PC-3 (cell line): ENCODE measurements around the gene GLYATL2. TPM values are rescaled to one million over a fixed set of nuclear protein-coding genes. Genes with fewer than 3 reads are reported as not detected.

Experiments
- ATAC-seq: fragments of 200-7000 bp; cut with Tn5 transposase; 2 replicates; pipeline ENCODE4 v1.9.1; 2020; ENCODE audit warnings: mild to moderate bottlenecking, moderate library complexity
- BruUV-seq: library from RNA; stranded (reverse); fragments of 400-500 nt; replicated peaks from 2 replicates; lab custom pipeline; 2021; lab: Mats Ljungman, UMichigan
- CTCF ChIA-PET: fragments of 300-600 bp; sonication (Branson Sonifier 250); formaldehyde crosslinking; loops from one replicate; lab custom pipeline; 2022; ENCODE audit warnings: antibody characterized with exemption; lab: Charles Lee
- POLR2A ChIA-PET: fragments of 300-600 bp; sonication (Branson Sonifier 250); formaldehyde crosslinking; loops from one replicate; lab custom pipeline; 2022; ENCODE audit warnings: antibody characterized with exemption; ENCODE audit not compliant: unreplicated experiment; lab: Charles Lee
- DNase-seq: peaks from one replicate; pipeline ENCODE4 v3.0.0-alpha.2; 2015
- H2AFZ ChIP-seq: fragments of 300-600 bp; sonication (generic); 2 replicates; pipeline ENCODE4 v1.6.0; 2016; ENCODE audit warnings: antibody characterized with exemption, low read length
- H3F3A ChIP-seq: fragments of 300-600 bp; sonication (generic); one replicate; pipeline ENCODE4 v1.6.0; 2017; ENCODE audit warnings: antibody characterized with exemption, low read length, control low read depth, mild to moderate bottlenecking; ENCODE audit not compliant: unreplicated experiment
- H3K27ac ChIP-seq: fragments of 300-600 bp; sonication (generic); 2 replicates; pipeline ENCODE4 v1.5.1; 2016; ENCODE audit warnings: mild to moderate bottlenecking, low read length
- H3K27me3 ChIP-seq: fragments of 300-600 bp; sonication (generic); 2 replicates; pipeline ENCODE4 v1.6.1; 2016; ENCODE audit warnings: low read length, mixed read lengths
- H3K36me3 ChIP-seq: fragments of 300-600 bp; sonication (generic); 2 replicates; pipeline ENCODE4 v1.6.1; 2016; ENCODE audit warnings: low read depth, mixed run types, low read length, mixed read lengths
- H3K4me1 ChIP-seq: fragments of 300-600 bp; sonication (generic); 2 replicates; pipeline ENCODE4 v1.5.1; 2016; ENCODE audit warnings: low read length; ENCODE audit not compliant: insufficient read depth
- H3K4me2 ChIP-seq: fragments of 300-600 bp; sonication (generic); 2 replicates; pipeline ENCODE4 v1.6.0; 2016; ENCODE audit warnings: low read length
- H3K4me3 ChIP-seq: fragments of 300-600 bp; sonication (generic); 2 replicates; pipeline ENCODE4 v1.5.1; 2016; ENCODE audit warnings: mild to moderate bottlenecking, low read length, mixed read lengths
- H3K79me2 ChIP-seq: fragments of 300-600 bp; sonication (generic); 2 replicates; pipeline ENCODE4 v1.6.1; 2017; ENCODE audit warnings: low read length, mixed read lengths
- H3K9ac ChIP-seq: fragments of 300-600 bp; sonication (generic); 2 replicates; pipeline ENCODE4 v1.6.0; 2016; ENCODE audit warnings: mild to moderate bottlenecking, low read length
- H3K9me2 ChIP-seq: fragments of 300-600 bp; sonication (generic); replicated peaks from 2 replicates; pipeline ENCODE4 v1.6.1; 2016; ENCODE audit warnings: mixed run types, low read length, mixed read lengths
- H3K9me3 ChIP-seq: fragments of 300-600 bp; sonication (generic); 2 replicates; pipeline ENCODE4 v1.6.1; 2016; ENCODE audit warnings: low read length, mixed read lengths
- H4K20me1 ChIP-seq: fragments of 300-600 bp; sonication (generic); 2 replicates; pipeline ENCODE4 v1.6.1; 2016; ENCODE audit warnings: low read length, mixed read lengths
- CTCF ChIP-seq: fragments of 300-600 bp; sonication (generic); conservative IDR thresholded peaks from 2 replicates; pipeline ENCODE4 v1.5.1; 2017; ENCODE audit warnings: antibody characterized with exemption, low read depth, mild to moderate bottlenecking, low read length
- EZH2 ChIP-seq: fragments of 300-600 bp; sonication (generic); IDR thresholded peaks from one replicate; pipeline ENCODE4 v1.6.1; 2017; ENCODE audit warnings: antibody characterized with exemption, mild to moderate bottlenecking, low read length; ENCODE audit not compliant: unreplicated experiment
- EZH2phosphoT487 ChIP-seq: fragments of 300-600 bp; sonication (generic); IDR thresholded peaks from 2 replicates; pipeline ENCODE4 v1.6.1; 2018; ENCODE audit warnings: mild to moderate bottlenecking, antibody characterized with exemption, low read length, borderline replicate concordance
- intact Hi-C: fragments of 100-400 bp; cut with micrococcal nuclease; formaldehyde crosslinking; loops from 2 replicates; pipeline ENCODE4 v1.9.0; 2023
- total RNA-seq: library from RNA; depleted of rRNA; stranded (reverse); fragments of >200 nt; gene quantifications from 2 replicates; pipeline ENCODE4 v1.2.3, GENCODE V29; 2014

The GLYATL2 gene
- total RNA-seq, 1 experiment from 2014 or later = 0.33 TPM

- intact Hi-C loops = no loop called here
- ChIA-PET CTCF (no interaction called here), POLR2A (no interaction called here)
- H2AFZ ChIP-seq = no peak overlapping the region
- DNase-seq = peak; percentile 24
- no peaks in the 10 kb centered on the region; the same call in 1 of the 2 replicates for H3K36me3 ChIP-seq
- H3K79me2 ChIP-seq = no peaks in the 10 kb centered on the region
- H3K4me2 ChIP-seq = no peak overlapping the region
- no peak for ATAC-seq
- no peaks in the 10 kb centered on the region for H3K9me2 ChIP-seq
- H4K20me1 ChIP-seq = no peaks in the 10 kb centered on the region
- no peak overlapping the region for H3K9ac ChIP-seq
- H3K27ac ChIP-seq = no peak overlapping the region
- H3K4me1 ChIP-seq = no peaks in the 10 kb centered on the region
- BruUV-seq = no TSS peak
- peaks cover 35% of the 10 kb centered on the region for H3K9me3 ChIP-seq
- TF ChIP-seq EZH2 = no peak
- no peak for TF ChIP-seq EZH2phosphoT487
- no peaks in the 10 kb centered on the region for H3F3A ChIP-seq
- no peaks in the 10 kb centered on the region for H3K27me3 ChIP-seq
- H3K4me3 ChIP-seq = no peak overlapping the region
Observed at GRCh38 chr11:58813693-58814092, 30.8 kb downstream of the GLYATL2 start.

GRCh38 chr11:58811499-58811898 lies 33.0 kb downstream of the GLYATL2 start:
- no peak for ATAC-seq
- Histone ChIP-seq H3K4me2 (no peak overlapping the region), H3K27me3 (no peaks in the 10 kb centered on the region), H3K9me2 (no peaks in the 10 kb centered on the region), H3K27ac (no peak overlapping the region), H2AFZ (no peak overlapping the region), H4K20me1 (no peaks in the 10 kb centered on the region), H3K79me2 (no peaks in the 10 kb centered on the region), H3K36me3 (no peaks in the 10 kb centered on the region; the same call in 1 of the 2 replicates), H3K9ac (no peak overlapping the region), H3K9me3 (peaks cover 35% of the 10 kb centered on the region), H3F3A (no peaks in the 10 kb centered on the region), H3K4me3 (no peak overlapping the region), H3K4me1 (no peaks in the 10 kb centered on the region)
- BruUV-seq = no TSS peak
- ChIA-PET CTCF (no interaction called here), POLR2A (no interaction called here)
- no peak for TF ChIP-seq EZH2
- no peak for TF ChIP-seq CTCF
- DNase-seq = no peak
- intact Hi-C loops = no loop called here

GRCh38 chr11:58807343-58807742 lies 37.2 kb downstream of the GLYATL2 start:
- H3K27me3 ChIP-seq = no peaks in the 10 kb centered on the region

More at GRCh38 chr11:58807343-58807742, 37.2 kb downstream of the GLYATL2 start:
- Histone ChIP-seq H3K9me2 (no peaks in the 10 kb centered on the region), H3F3A (no peaks in the 10 kb centered on the region), H3K4me1 (peaks cover 12% of the 10 kb centered on the region; the same call in 1 of the 2 replicates), H3K4me3 (no peak overlapping the region), H3K4me2 (no peak overlapping the region), H4K20me1 (no peaks in the 10 kb centered on the region), H3K27ac (no peak overlapping the region), H3K9ac (no peak overlapping the region), H2AFZ (no peak overlapping the region), H3K9me3 (0 out of 2 replicates have a peak, but pooled peaks cover 12% of the 10 kb centered on the region), H3K79me2 (no peaks in the 10 kb centered on the region), H3K36me3 (no peaks in the 10 kb centered on the region)
- intact Hi-C loops = no loop called here
- no peak for TF ChIP-seq EZH2
- TF ChIP-seq EZH2phosphoT487 = no peak
- TF ChIP-seq CTCF = no peak
- ChIA-PET CTCF (no interaction called here), POLR2A (no interaction called here)
- DNase-seq = no peak
- ATAC-seq = no peak
- BruUV-seq = no TSS peak
